BLaER1 treated with 17β-estradiol and CSF1 and Interleukin-3, amounts not matched to agents 10 nM and 100 nM (cell line): Measurements from ENCODE around the gene GRK5.
A peak's percentile ranks its signal among the peaks of the same experiment; 100 is the strongest.

ENCODE experiments used
- H3K27ac ChIP-seq, 11 experiments: shearing (Covaris generic); formaldehyde crosslinking; 2 replicates each; pipeline ENCODE4 v1.8.1; 2022
- H3K27me3 ChIP-seq, 11 experiments: shearing (Covaris generic); formaldehyde crosslinking; 2 replicates each; pipeline ENCODE4 v1.8.1; 2022
- H3K36me3 ChIP-seq, 11 experiments: shearing (Covaris generic); formaldehyde crosslinking; 2 replicates each; pipeline ENCODE4 v1.8.1; 2022
- H3K4me1 ChIP-seq, 10 experiments: shearing (Covaris generic); formaldehyde crosslinking; 2 replicates each; pipeline ENCODE4 v1.8.1; 2022
- H3K4me2 ChIP-seq, 11 experiments: shearing (Covaris generic); formaldehyde crosslinking; 2 replicates each; pipeline ENCODE4 v1.8.1; 2022
- H3K4me3 ChIP-seq, 10 experiments: shearing (Covaris generic); formaldehyde crosslinking; 2 replicates each; pipeline ENCODE4 v1.8.1; 2022
- H3K9ac ChIP-seq, 11 experiments: shearing (Covaris generic); formaldehyde crosslinking; 2 replicates each; pipeline ENCODE4 v1.8.1; 2022
- H3K9me3 ChIP-seq, 11 experiments: shearing (Covaris generic); formaldehyde crosslinking; replicated peaks in 1 of 11; 2 replicates each; pipeline ENCODE4 v1.8.1; 2022
- H4K20me1 ChIP-seq, 11 experiments: shearing (Covaris generic); formaldehyde crosslinking; 2 replicates each; pipeline ENCODE4 v1.8.1; 2022
- Cebpa-rat ChIP-seq, 11 experiments: shearing (Covaris generic); IDR thresholded peaks; 2 replicates each; pipeline ENCODE4 v1.8.1; 2022

Gene GRK5

DNA sequence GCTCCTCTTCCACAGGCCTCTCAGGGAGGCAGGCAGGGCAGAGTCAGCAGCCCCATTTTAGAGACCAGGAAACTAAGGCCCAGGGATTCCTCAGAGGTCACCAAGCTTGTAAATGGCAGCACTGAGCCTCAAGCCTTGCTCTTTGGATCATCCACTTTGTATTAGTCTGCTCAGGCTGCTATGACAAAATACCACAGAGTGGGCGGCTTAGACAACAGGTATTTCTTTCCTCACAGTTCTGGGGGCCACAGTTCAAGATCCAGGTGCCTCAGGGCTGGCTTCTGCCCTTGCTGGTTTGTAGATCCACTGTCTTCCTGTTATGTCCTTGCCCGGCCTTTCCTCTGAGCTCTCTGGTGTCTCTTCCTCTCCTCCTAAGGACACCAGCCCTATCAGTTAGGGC, 151.2 kb downstream of the GRK5 start:
- Histone ChIP-seq H3K27ac (no peak overlapping the region), H3K4me3 (no peak overlapping the region), H3K9ac (no peak overlapping the region), H3K4me2 (no peak overlapping the region), H3K27me3 (no peaks in the 10 kb centered on the region), H3K36me3 (no peaks in the 10 kb centered on the region), H3K4me1 (peaks cover 0 to 32% (median 23%) of the 10 kb centered on the region in 10 experiments; a peak in 16 of 20 replicates), H3K9me3 (peaks cover 26 to 41% (median 30%) of the 10 kb centered on the region in 11 experiments), H4K20me1 (no peaks in the 10 kb centered on the region)
- no peak for TF ChIP-seq Cebpa-rat (IDR thresholded peaks at IDR 0.05)

DNA sequence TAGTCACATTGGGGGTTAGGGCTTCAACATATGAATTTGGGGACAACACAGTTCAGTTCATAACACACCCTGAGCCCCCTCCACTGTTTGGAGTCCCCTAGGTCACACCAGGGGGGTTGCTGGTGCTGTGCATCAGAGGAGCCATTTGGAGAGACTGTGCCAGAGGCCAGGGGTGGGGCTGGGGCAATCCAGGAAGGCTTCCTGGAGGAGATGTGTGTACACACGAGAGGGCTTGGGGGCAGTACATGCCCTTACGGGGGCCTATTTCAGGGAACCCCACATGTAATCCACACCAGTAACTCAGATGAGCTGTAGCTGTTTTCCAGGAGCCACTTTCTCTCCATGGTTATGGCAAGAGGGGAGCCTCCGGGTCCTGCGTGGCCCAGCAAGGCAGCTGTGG, 151.7 kb downstream of the GRK5 start:
- peaks cover 0 to 32% (median 24%) of the 10 kb centered on the region in 10 experiments; a peak in 16 of 20 replicates for H3K4me1 ChIP-seq
- no peak overlapping the region for H3K4me3 ChIP-seq
- no peak for TF ChIP-seq Cebpa-rat (IDR thresholded peaks at IDR 0.05)
- no peak overlapping the region for H3K4me2 ChIP-seq
- no peaks in the 10 kb centered on the region for H3K27me3 ChIP-seq
- peaks cover 26 to 41% (median 30%) of the 10 kb centered on the region in 11 experiments for H3K9me3 ChIP-seq
- H3K36me3 ChIP-seq, result no peaks in the 10 kb centered on the region
- H3K27ac ChIP-seq, result no peak overlapping the region
- no peak overlapping the region for H3K9ac ChIP-seq
- no peaks in the 10 kb centered on the region for H4K20me1 ChIP-seq

DNA sequence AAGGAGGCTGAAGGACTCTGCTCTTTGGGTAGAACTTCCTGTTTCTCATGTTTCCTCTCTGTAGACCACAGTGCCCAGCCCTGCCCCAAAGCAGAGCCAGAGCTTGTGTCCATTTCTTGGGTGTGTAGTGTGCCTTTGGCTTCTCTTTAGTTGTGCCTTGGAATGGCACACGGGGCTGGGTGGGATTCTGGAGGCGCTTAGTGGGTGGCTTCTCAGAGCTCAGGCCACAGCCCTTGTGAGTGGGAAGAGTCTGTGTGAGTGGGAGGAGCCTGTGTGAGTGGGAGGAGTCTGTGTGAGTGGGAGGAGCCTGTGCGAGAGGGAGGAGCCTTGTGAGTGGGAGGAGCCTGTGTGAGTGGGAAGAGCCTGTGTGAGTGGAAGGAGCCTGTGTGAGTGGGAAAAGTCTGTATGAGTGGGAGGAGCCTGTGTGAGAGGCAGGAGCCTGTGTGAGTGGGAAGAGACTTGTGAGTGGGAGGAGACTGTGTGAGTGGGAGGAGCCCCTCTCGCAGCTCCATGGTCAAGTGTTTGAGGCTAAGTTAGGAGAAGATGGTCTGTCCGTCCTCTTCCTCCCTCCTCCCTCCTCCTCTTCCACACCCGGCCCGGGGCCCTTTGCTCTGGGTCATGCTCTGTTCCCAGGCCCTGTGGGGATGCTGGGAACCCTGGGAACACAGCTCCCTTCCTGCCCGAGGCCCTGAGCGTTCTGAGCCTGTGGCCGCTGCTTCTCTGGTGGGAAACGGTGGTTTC, 153.0 kb downstream of the GRK5 start:
- TF ChIP-seq Cebpa-rat (IDR thresholded peaks at IDR 0.05), result no peak
- H3K4me2 ChIP-seq, result peak overlapping the region in 8 of 11 experiments; percentile 0 to 36 (median 12); a peak in 8 of 22 replicates
- no peak overlapping the region for H3K4me3 ChIP-seq
- no peaks in the 10 kb centered on the region for H3K36me3 ChIP-seq
- peaks cover 20 to 33% (median 27%) of the 10 kb centered on the region in 11 experiments for H3K9me3 ChIP-seq
- peaks cover 0 to 39% (median 25%) of the 10 kb centered on the region in 10 experiments; a peak in 16 of 20 replicates for H3K4me1 ChIP-seq
- H3K9ac ChIP-seq, result no peak overlapping the region
- no peak overlapping the region for H3K27ac ChIP-seq
- H4K20me1 ChIP-seq, result no peaks in the 10 kb centered on the region
- no peaks in the 10 kb centered on the region for H3K27me3 ChIP-seq

DNA sequence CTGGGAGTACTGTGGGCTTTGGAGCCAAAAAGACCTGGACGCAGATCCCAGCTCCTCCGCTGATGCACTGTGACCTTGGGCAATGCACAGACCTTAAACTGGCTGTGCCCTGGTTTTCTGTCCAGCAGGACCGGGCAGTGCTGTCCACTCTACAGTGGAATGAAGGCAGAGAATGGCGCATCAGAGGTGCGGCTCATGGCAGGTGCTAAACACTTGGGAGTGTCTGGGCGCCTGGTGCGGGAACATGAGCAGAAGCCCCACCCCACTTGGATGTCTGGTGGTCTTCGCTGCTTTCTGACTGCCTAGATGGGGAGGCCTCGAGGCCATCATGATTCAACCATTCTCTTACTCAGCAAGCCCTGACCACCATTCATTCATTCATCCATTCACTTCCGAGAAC, 153.7 kb downstream of the GRK5 start:
- Histone ChIP-seq H3K27ac (no peak overlapping the region), H3K4me2 (peak overlapping the region in 7 of 11 experiments; percentile 6 to 36 (median 13); a peak in 8 of 22 replicates), H4K20me1 (no peaks in the 10 kb centered on the region), H3K36me3 (no peaks in the 10 kb centered on the region), H3K9me3 (peaks cover 13 to 26% (median 20%) of the 10 kb centered on the region in 11 experiments), H3K9ac (no peak overlapping the region), H3K4me1 (peaks cover 0 to 45% (median 32%) of the 10 kb centered on the region in 10 experiments; a peak in 16 of 20 replicates), H3K4me3 (no peak overlapping the region), H3K27me3 (no peaks in the 10 kb centered on the region)
- no peak for TF ChIP-seq Cebpa-rat (IDR thresholded peaks at IDR 0.05)

DNA sequence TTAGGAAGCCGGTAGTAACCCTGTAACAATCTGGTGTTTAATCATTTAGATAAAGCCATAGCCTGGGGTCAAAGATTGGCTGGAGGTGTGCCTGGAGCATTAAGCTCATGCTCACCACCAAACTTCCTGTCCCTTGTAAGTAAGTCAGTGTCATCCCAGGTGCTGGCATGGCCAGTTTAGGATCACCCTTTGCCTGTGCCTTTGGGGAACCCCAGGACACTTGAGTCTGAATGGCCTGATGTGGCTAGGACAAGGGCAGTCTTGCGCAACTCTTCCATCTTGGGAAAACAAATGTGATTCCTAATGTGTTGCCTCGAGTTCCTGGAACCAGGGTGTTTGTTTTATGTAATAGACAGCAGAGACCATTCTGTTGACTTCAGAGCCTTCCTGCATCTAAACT, 154.8 kb downstream of the GRK5 start:
- peak; percentile 52 to 94 (median 83); a peak in 20 of 22 replicates for TF ChIP-seq Cebpa-rat (IDR thresholded peaks at IDR 0.05)
- no peaks in the 10 kb centered on the region for H3K27me3 ChIP-seq
- peak overlapping the region in 9 of 11 experiments; percentile 10 to 43 (median 24); a peak in 14 of 22 replicates for H3K4me2 ChIP-seq
- peaks cover under 1 to 55% (median 43%) of the 10 kb centered on the region in 10 experiments; a peak in 17 of 20 replicates for H3K4me1 ChIP-seq
- H3K27ac ChIP-seq, result no peak overlapping the region
- H3K9me3 ChIP-seq, result peaks cover 2 to 15% (median 9%) of the 10 kb centered on the region in 11 experiments; a peak in 19 of 22 replicates
- no peak overlapping the region for H3K9ac ChIP-seq
- H3K36me3 ChIP-seq, result no peaks in the 10 kb centered on the region
- H4K20me1 ChIP-seq, result no peaks in the 10 kb centered on the region
- no peak overlapping the region for H3K4me3 ChIP-seq

DNA sequence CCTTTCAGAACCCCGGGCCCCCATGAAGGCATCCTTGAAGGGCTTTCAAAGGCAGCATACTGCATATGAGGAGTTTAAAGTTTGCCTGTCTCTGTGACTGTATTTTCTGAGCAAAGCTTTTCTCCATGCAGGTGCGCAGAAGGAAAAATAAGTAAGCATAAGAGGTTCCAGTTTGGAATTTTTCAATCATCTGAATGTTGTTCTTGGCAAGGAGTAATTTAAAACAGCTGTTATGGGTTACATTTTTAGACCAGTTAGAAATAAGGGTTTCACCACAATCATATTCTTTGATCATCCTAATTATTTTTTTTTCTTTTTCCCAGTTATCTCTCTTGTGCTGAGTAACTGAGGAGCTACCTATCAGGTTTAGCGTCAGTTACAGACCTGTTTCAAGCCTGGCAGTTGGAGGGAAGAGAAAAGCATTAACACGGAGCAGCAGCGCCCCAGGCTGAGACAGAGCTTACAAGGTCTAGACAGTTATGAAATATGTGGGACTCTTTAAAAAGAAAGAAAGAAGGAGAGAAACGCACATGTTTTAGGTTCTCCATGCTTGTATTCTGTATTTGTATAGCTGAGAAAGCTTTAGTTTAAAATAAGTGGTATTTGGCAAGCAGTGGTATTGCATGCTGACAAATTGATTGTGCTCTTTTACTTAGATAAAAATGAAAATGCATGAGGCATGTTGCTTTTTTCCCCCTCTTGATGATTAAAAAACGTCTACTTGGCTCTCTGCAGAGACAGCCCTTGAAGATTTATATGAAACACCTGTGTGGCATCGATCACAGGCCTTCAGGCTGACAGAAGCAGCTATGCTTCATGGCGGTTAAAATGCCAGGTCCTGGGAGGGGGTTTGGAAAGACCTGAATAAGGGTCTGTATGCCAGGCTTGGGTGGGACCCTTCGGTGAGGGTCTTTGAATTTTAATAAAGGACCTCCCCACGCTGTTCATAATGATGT, 157.6 kb downstream of the GRK5 start:
- peak overlapping the region in 8 of 11 experiments; percentile 18 to 98 (median 97); a peak in 7 of 22 replicates for H3K4me2 ChIP-seq
- H3K27me3 ChIP-seq, result peaks cover 0 to 4% (median 0%) of the 10 kb centered on the region in 11 experiments; a peak in 3 of 22 replicates
- no peak overlapping the region for H3K4me3 ChIP-seq
- TF ChIP-seq Cebpa-rat (IDR thresholded peaks at IDR 0.05), result no peak
- no peak overlapping the region for H3K9ac ChIP-seq
- peaks cover 0 to 8% (median 5%) of the 10 kb centered on the region in 11 experiments; a peak in 12 of 22 replicates for H3K9me3 ChIP-seq
- H3K4me1 ChIP-seq, result peaks cover 29 to 83% (median 71%) of the 10 kb centered on the region in 10 experiments
- H4K20me1 ChIP-seq, result peaks cover 0 to 12% (median 0%) of the 10 kb centered on the region in 11 experiments; a peak in 8 of 22 replicates
- H3K27ac ChIP-seq, result no peak overlapping the region
- no peaks in the 10 kb centered on the region for H3K36me3 ChIP-seq

DNA sequence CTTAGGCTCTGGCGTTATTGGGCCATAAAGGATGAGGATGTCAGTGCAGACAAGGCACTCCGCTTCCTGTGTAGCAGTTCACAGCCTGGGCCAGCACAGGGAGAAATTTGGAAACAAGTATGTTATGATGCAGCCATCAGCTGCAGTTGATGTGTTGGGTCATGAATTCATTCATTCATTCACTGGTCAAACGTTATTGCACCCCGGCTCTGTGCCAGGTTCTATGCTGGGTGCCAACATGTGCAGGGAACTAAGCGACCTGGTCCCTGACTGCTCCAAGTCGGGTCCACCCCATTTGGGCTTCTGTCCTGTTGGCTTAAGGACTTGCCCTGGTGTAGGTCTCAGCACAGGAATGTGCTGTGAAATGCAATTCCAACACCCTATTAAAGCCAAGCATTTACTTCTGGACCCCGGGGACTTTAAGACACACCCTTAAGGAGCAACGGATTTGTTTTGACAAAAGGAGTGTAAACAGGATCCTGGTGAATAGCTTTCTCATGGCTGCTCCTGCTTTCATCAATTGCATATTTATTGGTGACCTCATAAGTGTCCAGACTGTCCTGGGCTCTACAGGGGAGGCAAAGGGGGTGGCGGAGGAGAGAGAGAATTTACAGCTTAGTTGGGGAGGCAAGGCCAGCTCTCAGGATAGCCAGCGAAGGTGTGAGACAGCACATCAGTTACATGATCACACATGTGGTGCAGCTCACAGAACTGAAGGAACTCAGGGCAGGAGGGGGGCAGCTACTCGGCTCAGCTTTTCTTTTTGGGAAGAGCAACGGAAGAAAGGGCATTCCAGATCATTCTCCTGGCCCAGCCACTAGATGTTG, 158.6 kb downstream of the GRK5 start:
- H3K9ac ChIP-seq, result no peak overlapping the region
- H3K4me3 ChIP-seq, result no peak overlapping the region
- H3K27ac ChIP-seq, result no peak overlapping the region
- no peak for TF ChIP-seq Cebpa-rat (IDR thresholded peaks at IDR 0.05)
- H3K36me3 ChIP-seq, result no peaks in the 10 kb centered on the region
- H3K27me3 ChIP-seq, result peaks cover 0 to 4% (median 0%) of the 10 kb centered on the region in 11 experiments; a peak in 3 of 22 replicates
- peaks cover 40 to 87% (median 73%) of the 10 kb centered on the region in 10 experiments for H3K4me1 ChIP-seq
- peaks cover 0 to 13% (median 0%) of the 10 kb centered on the region in 11 experiments; a peak in 8 of 22 replicates for H4K20me1 ChIP-seq
- no peaks in the 10 kb centered on the region for H3K9me3 ChIP-seq
- H3K4me2 ChIP-seq, result peak overlapping the region in 8 of 11 experiments; percentile 89 to 99 (median 97); a peak in 14 of 22 replicates
